A673 (cell line): Measurements from ENCODE around the gene ARHGAP30. TPM values are rescaled to one million over a fixed set of nuclear protein-coding genes. Genes with fewer than 3 reads are reported as not detected.

Experiments used
- BruUV-seq: library from RNA; stranded (reverse); fragments of 400-500 nt; replicated peaks from 2 replicates; lab custom pipeline; 2021; lab: Mats Ljungman, UMichigan
- CTCF ChIA-PET: fragments of 300-600 bp; sonication (Branson Sonifier 250); formaldehyde crosslinking; loops from one replicate; lab custom pipeline; 2022; ENCODE audit warnings: antibody characterized with exemption; lab: Charles Lee
- POLR2A ChIA-PET: fragments of 300-600 bp; sonication (Branson Sonifier 250); formaldehyde crosslinking; loops from one replicate; lab custom pipeline; 2022; ENCODE audit warnings: antibody characterized with exemption; ENCODE audit not compliant: low non-redundant PET; lab: Charles Lee
- DNase-seq: peaks from one replicate; pipeline ENCODE4 v3.0.0-alpha.2; 2015; ENCODE audit warnings: low spot score
- H3K27ac ChIP-seq: fragments of 200-600 bp; sonication (generic); 2 replicates; pipeline ENCODE4 v1.5.1; 2016; ENCODE audit warnings: mixed run types, low read depth, mild to moderate bottlenecking, mixed read lengths, antibody characterized with exemption, low read length; ENCODE audit not compliant: poor library complexity, severe bottlenecking
- H3K27me3 ChIP-seq: fragments of 200-600 bp; sonication (generic); replicated peaks from 2 replicates; pipeline ENCODE4 v1.6.1; 2017; ENCODE audit warnings: mixed run types, low read depth, mild to moderate bottlenecking, mixed read lengths, antibody characterized with exemption, low read length; ENCODE audit not compliant: insufficient read depth, poor library complexity
- H3K36me3 ChIP-seq: fragments of 200-600 bp; sonication (generic); 2 replicates; pipeline ENCODE4 v1.6.1; 2016; ENCODE audit warnings: mixed run types, mild to moderate bottlenecking, mixed read lengths, antibody characterized with exemption, low read length; ENCODE audit not compliant: insufficient read depth, poor library complexity, severe bottlenecking
- H3K4me1 ChIP-seq: fragments of 200-600 bp; sonication (generic); 2 replicates; pipeline ENCODE4 v1.6.1; 2017; ENCODE audit warnings: mixed run types, mild to moderate bottlenecking, mixed read lengths, antibody characterized with exemption, low read length; ENCODE audit not compliant: insufficient read depth, poor library complexity, severe bottlenecking
- H3K4me3 ChIP-seq: fragments of 200-600 bp; sonication (generic); 2 replicates; pipeline ENCODE4 v1.5.1; 2016; ENCODE audit warnings: low read depth, mixed run types, mild to moderate bottlenecking, mixed read lengths, low read length; ENCODE audit not compliant: poor library complexity, severe bottlenecking
- H3K9me3 ChIP-seq: fragments of 200-600 bp; sonication (generic); 2 replicates; pipeline ENCODE4 v1.6.1; 2016; ENCODE audit warnings: mixed run types, low read depth, mild to moderate bottlenecking, mixed read lengths, antibody characterized with exemption, low read length; ENCODE audit not compliant: poor library complexity, severe bottlenecking
- CTCF ChIP-seq: fragments of 300-800, 200-600 bp; sonication (generic); conservative IDR thresholded peaks from 2 replicates; pipeline ENCODE4 v1.5.1; 2017; ENCODE audit warnings: low read depth, mild to moderate bottlenecking, antibody characterized with exemption, low read length, moderate library complexity, mixed read lengths
- EZH2 ChIP-seq: fragments of 200-600 bp; sonication (generic); IDR thresholded peaks from 2 replicates; pipeline ENCODE4 v1.6.1; 2017; ENCODE audit warnings: borderline replicate concordance, low read depth, mild to moderate bottlenecking, mixed read lengths, antibody characterized with exemption, low read length; ENCODE audit not compliant: poor library complexity, severe bottlenecking
- intact Hi-C: fragments of 100-400 bp; cut with micrococcal nuclease; formaldehyde crosslinking; loops from one replicate; pipeline ENCODE4 v1.10.0; 2022; ENCODE audit not compliant: unreplicated experiment
- total RNA-seq: library from RNA; stranded (reverse); gene quantifications from 2 replicates; pipeline ENCODE4 v1.2.3, GENCODE V29; 2021

The ARHGAP30 gene
- total RNA-seq, 1 experiment from 2014 or later, result not detected

GRCh38 chr1:161084597-161084988 is 14.9 kb upstream of the ARHGAP30 start:
- H3K9me3 ChIP-seq, result no peaks in the 10 kb centered on the region
- H3K36me3 ChIP-seq, result no peaks in the 10 kb centered on the region
- ChIA-PET POLR2A (interaction anchor here (0.7 kb wide), 1 partner anchor 39 kb away, joined by 4 read pairs; the partner anchor contains the start of gene USF1), CTCF (no interaction called here)
- intact Hi-C loops, result no loop called here
- H3K27ac ChIP-seq, result no peak overlapping the region
- H3K4me3 ChIP-seq, result no peak overlapping the region
- H3K4me1 ChIP-seq, result no peaks in the 10 kb centered on the region
- H3K27me3 ChIP-seq, result no peaks in the 10 kb centered on the region
- DNase-seq, result no peak
- TF ChIP-seq EZH2, result no peak
- TF ChIP-seq CTCF, result no peak
- no TSS peak for BruUV-seq

GRCh38 chr1:161083748-161084596 is 14.3 kb upstream of the ARHGAP30 start:
- Histone ChIP-seq H3K4me1 (no peaks in the 10 kb centered on the region), H3K27me3 (no peaks in the 10 kb centered on the region), H3K36me3 (no peaks in the 10 kb centered on the region), H3K27ac (no peak overlapping the region), H3K4me3 (no peak overlapping the region), H3K9me3 (no peaks in the 10 kb centered on the region)
- TF ChIP-seq EZH2 (no peak), CTCF (no peak)
- intact Hi-C loops, result no loop called here
- no TSS peak for BruUV-seq
- no peak for DNase-seq
- CTCF ChIA-PET, result no interaction called here
- POLR2A ChIA-PET, result interaction anchor here (0.7 kb wide), 1 partner anchor 14 kb away, joined by 5 read pairs; no protein-coding TSS in a partner anchor

GRCh38 chr1:161082996-161083747 is 13.5 kb upstream of the ARHGAP30 start:
- no TSS peak for BruUV-seq
- no peak for TF ChIP-seq CTCF
- TF ChIP-seq EZH2, result no peak
- intact Hi-C loops, result no loop called here
- Histone ChIP-seq H3K36me3 (no peaks in the 10 kb centered on the region), H3K27me3 (no peaks in the 10 kb centered on the region), H3K27ac (no peak overlapping the region), H3K4me1 (no peaks in the 10 kb centered on the region), H3K9me3 (no peaks in the 10 kb centered on the region), H3K4me3 (no peak overlapping the region)
- POLR2A ChIA-PET, result no interaction called here
- CTCF ChIA-PET, result no interaction called here
- DNase-seq, result no peak
